GM12878 (cell line): Measurements from ENCODE around the gene ACTRT3. TPM values are rescaled to one million over a fixed set of nuclear protein-coding genes. Genes with fewer than 3 reads are reported as not detected.

ENCODE experiments used
- ATF2 ChIP-seq: IDR thresholded peaks from 2 replicates; pipeline ENCODE4 v1.6.1; 2012; ENCODE audit warnings: low read length, inconsistent platforms
- ATF7 ChIP-seq: fragments of 450-650 bp; IDR thresholded peaks from 2 replicates; pipeline ENCODE4 v1.6.1; 2016; ENCODE audit warnings: low read depth, mild to moderate bottlenecking
- CBX5 ChIP-seq: sonication (generic); IDR thresholded peaks from 2 replicates; pipeline ENCODE4 v1.6.1; 2016; ENCODE audit warnings: low read depth, moderate library complexity, mild to moderate bottlenecking, inconsistent platforms
- CHD1 ChIP-seq: IDR thresholded peaks from 2 replicates; pipeline ENCODE4 v1.6.1; 2012; ENCODE audit warnings: low read depth, low read length, improper control_type of control experiment
- CHD4 ChIP-seq: fragments of 200-600 bp; sonication (generic); IDR thresholded peaks from 2 replicates; pipeline ENCODE4 v1.6.1; 2016; ENCODE audit warnings: mild to moderate bottlenecking
- EED ChIP-seq: sonication (generic); IDR thresholded peaks from 2 replicates; pipeline ENCODE4 v1.6.1; 2016; ENCODE audit warnings: antibody characterized with exemption, low read depth
- EGR1 ChIP-seq, 2 experiments: IDR thresholded peaks; 1 replicate in 1 of 2; 2 replicates in 1 of 2; pipeline ENCODE4 v1.6.1; 2011 to 2012; ENCODE audit warnings: low read depth in 2 of 2, low read length in 2 of 2, borderline replicate concordance in 1 of 2, mild to moderate bottlenecking in 1 of 2, moderate library complexity in 1 of 2
- MXI1 ChIP-seq: fragments of 150-350 bp; IDR thresholded peaks from 2 replicates; pipeline ENCODE4 v1.6.1; 2011; ENCODE audit warnings: low read depth, mild to moderate bottlenecking, inconsistent platforms, low read length, improper control_type of control experiment
- NBN ChIP-seq: fragments of 450-650 bp; IDR thresholded peaks from 2 replicates; pipeline ENCODE4 v1.6.1; 2016
- NKRF ChIP-seq: fragments of 450-650 bp; conservative IDR thresholded peaks from 2 replicates; pipeline ENCODE4 v1.6.1; 2017; ENCODE audit warnings: mild to moderate bottlenecking, moderate library complexity
- NR2F1 ChIP-seq: fragments of 450-650 bp; conservative IDR thresholded peaks from 2 replicates; pipeline ENCODE4 v1.6.1; 2017; ENCODE audit warnings: mild to moderate bottlenecking
- PAX8 ChIP-seq: fragments of 450-650 bp; IDR thresholded peaks from 2 replicates; pipeline ENCODE4 v1.6.1; 2017; ENCODE audit warnings: mild to moderate bottlenecking, moderate library complexity
- RAD51 ChIP-seq: fragments of 450-650 bp; IDR thresholded peaks from 2 replicates; pipeline ENCODE4 v1.6.1; 2016; ENCODE audit warnings: moderate library complexity, mild to moderate bottlenecking, inconsistent platforms
- SMAD1 ChIP-seq: fragments of 450-650 bp; IDR thresholded peaks from 2 replicates; pipeline ENCODE4 v1.6.1; 2018; ENCODE audit warnings: mild to moderate bottlenecking, low read depth; ENCODE audit not compliant: partially characterized antibody
- polyA plus RNA-seq, 11 experiments: library from polyadenylated mRNA; depleted of rRNA in 4 of 11; unstranded in 6 of 11; stranded (reverse) in 5 of 11; fragments of >200 nt; fragmentation: Nextera tagmentation in 4 of 11; fragmentation: Illumina TruSeq in 1 of 11; extraction: Ambion mirVana in 4 of 11; extraction: Trizol in 1 of 11; gene quantifications; 1 replicate in 1 of 11; 2 replicates in 10 of 11; pipeline versions ENCODE4 v1.2.1 to v1.2.3, GENCODE V29; 2011 to 2016; ENCODE audit warnings: inconsistent platforms in 2 of 11, missing spikeins in 2 of 11, low read depth in 1 of 11
- total RNA-seq, 4 experiments: library from RNA; depleted of rRNA in 3 of 4; stranded (reverse); fragments of >200 nt in 3 of 4; fragmentation: Illumina TruSeq in 1 of 4; extraction: Trizol in 1 of 4; gene quantifications; 2 replicates each; pipeline versions ENCODE4 v1.2.1 to v1.2.3, GENCODE V29; 2013 to 2021

ACTRT3 gene
- total and polyA plus RNA-seq, 10 of the 15 experiments (the other 5 are each of a cell fraction or from before 2014, with no cell fraction given) = 0.02 to 0.58 (median 0.11) TPM; not detected in 1

- peak; percentile 75; the same call in 1 of the 2 replicates for TF ChIP-seq NKRF
- TF ChIP-seq NR2F1 = no peak
- no peak for TF ChIP-seq EED
- peak; percentile 32; the same call in 1 of the 2 replicates for TF ChIP-seq RAD51
- TF ChIP-seq CHD4 = no peak
- 0 out of 2 replicates have a peak, but pooled peaks have one; percentile 23 for TF ChIP-seq ATF2
- TF ChIP-seq MXI1 = 0 out of 2 replicates have a peak, but pooled peaks have one; percentile 11
- peak; percentile 37; the same call in 1 of the 2 replicates for TF ChIP-seq PAX8
- TF ChIP-seq CHD1 = no peak
- peak; percentile 82; the same call in 1 of the 2 replicates for TF ChIP-seq NBN
- no peak for TF ChIP-seq EGR1 (IDR thresholded peaks at IDR 0.05; ENCODE audit: borderline replicate concordance in 1 of 2, low read depth in 2 of 2, low read length in 2 of 2)
- peak; percentile 59; the same call in 1 of the 2 replicates for TF ChIP-seq ATF7
- TF ChIP-seq SMAD1 = no peak
- 0 out of 2 replicates have a peak, but pooled peaks have one; percentile 34 for TF ChIP-seq CBX5
Observed at GRCh38 chr3:169772305-169772896, 3.0 kb upstream of the ACTRT3 start (continued).
